Stimulated activated naive B cell treated with anti-CD40 and anti-IgM and Interleukin-4, amounts not matched to agents 10 μg/mL and 1 μg/mL and 100 μg/mL, for 72 hours (primary cell): Measurements from ENCODE around the gene NECTIN1.
A peak's percentile ranks its signal among the peaks of the same experiment; 100 is the strongest.

Source experiments
- ATAC-seq, 2 donors: fragments of 150-1000 bp; cut with Tn5 transposase; replicated peaks; 2 replicates each; pipeline ENCODE4 v1.10.0; 2021; ENCODE audit warnings: moderate library complexity in 1 of 2
- DNase-seq: peaks from one replicate; pipeline ENCODE4 v3.0.0; 2021
- H3K27ac Mint-ChIP-seq: one replicate; pipeline ENCODE4 v1.8.0; 2022; ENCODE audit warnings: mild to moderate bottlenecking, mixed read lengths
- H3K27me3 Mint-ChIP-seq, 2 donors: one replicate each; pipeline ENCODE4 v1.8.0; 2022; ENCODE audit warnings: mixed read lengths in 2 of 2
- H3K36me3 Mint-ChIP-seq, 2 donors: one replicate each; pipeline ENCODE4 v1.8.0; 2022; ENCODE audit warnings: mixed read lengths in 2 of 2, mild to moderate bottlenecking in 1 of 2
- H3K4me1 Mint-ChIP-seq, 2 donors: one replicate each; pipeline ENCODE4 v1.8.0; 2022; ENCODE audit warnings: mixed read lengths in 2 of 2, mild to moderate bottlenecking in 1 of 2
- H3K4me3 Mint-ChIP-seq, 2 donors: one replicate each; pipeline ENCODE4 v1.8.0; 2022; ENCODE audit warnings: mild to moderate bottlenecking in 2 of 2, mixed read lengths in 2 of 2, moderate library complexity in 1 of 2
- H3K9me3 Mint-ChIP-seq, 2 donors: one replicate each; pipeline ENCODE4 v1.8.0; 2022; ENCODE audit warnings: mixed read lengths in 2 of 2, mild to moderate bottlenecking in 1 of 2

Gene NECTIN1

DNA sequence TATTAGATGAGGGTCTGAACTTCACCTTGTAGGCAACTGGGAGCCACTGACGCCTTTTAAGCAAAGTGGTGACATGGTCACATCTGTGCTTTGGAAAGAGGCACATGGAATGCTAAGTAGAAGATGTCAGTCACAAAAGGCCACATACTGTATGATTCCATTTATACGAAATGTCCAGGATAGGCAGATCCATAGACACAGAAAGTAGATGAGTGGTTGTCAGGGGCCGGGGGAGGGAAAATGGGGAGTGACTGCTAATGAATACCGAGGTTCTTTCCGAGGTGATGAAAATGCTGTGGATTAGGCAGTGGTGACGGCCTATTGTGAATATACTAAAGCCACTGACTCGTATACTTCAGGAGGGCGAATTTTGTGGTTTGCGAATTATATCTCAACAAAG is 20.6 kb downstream of the NECTIN1 start:
- DNase-seq: no peak
- Mint-ChIP-seq H3K4me1 (peaks cover 5 to 12% of the 10 kb centered on the region in 2 donors), H3K9me3 (no peaks in the 10 kb centered on the region), H3K27ac (no peak overlapping the region), H3K27me3 (peaks cover 19 to 20% of the 10 kb centered on the region in 2 donors), H3K36me3 (peaks cover 0 to 4% of the 10 kb centered on the region in 2 donors), H3K4me3 (no peak overlapping the region)
- no peak for ATAC-seq

DNA sequence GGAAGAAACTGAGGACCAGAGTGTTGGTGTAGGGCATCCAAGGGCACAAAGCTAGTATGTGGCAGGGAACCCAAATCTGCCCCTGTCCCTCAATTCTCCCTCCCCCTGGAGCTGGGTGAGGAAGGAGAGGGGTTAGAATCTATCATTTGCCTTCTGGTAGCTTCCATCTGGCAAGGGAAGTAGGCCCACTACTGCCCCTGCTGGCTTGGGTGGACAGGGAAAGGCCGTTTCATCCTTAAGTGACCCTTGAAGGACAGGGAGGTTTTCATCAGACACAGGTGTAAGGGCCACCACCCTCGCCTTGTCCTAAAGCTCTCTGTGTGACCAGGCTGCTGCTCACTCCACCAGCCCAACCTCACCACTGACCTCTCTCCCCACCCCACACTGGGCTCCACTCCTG is 22.1 kb downstream of the NECTIN1 start:
- no peaks in the 10 kb centered on the region for H3K9me3 Mint-ChIP-seq
- no peak overlapping the region for H3K27ac Mint-ChIP-seq
- ATAC-seq (no peak), DNase-seq (no peak)
- peaks cover 19 to 20% of the 10 kb centered on the region in 2 donors for H3K27me3 Mint-ChIP-seq
- H3K4me3 Mint-ChIP-seq: no peak overlapping the region
- peaks cover 0 to 4% of the 10 kb centered on the region in 2 donors for H3K36me3 Mint-ChIP-seq
- peaks cover 5 to 12% of the 10 kb centered on the region in 2 donors for H3K4me1 Mint-ChIP-seq

DNA sequence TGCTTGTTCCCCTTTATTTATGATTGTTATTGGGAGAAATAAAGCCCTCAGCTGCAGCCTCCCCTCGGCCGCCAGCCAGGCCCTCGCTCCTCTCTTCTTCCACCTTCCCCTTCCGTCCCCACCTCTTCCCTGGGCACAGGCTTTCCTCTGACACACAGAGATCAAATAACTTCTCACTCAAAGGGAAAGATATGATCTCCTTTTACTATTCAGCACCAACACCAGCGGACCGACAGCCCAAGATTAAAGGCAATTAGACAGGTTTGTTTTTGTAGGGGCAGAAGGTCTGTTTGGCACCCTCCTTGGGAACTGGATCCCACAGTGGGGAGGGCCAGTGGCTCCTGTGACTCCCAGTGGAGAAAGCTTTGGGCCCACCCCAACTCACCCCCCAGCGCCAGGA is 23.0 kb downstream of the NECTIN1 start:
- no peak for DNase-seq
- peaks cover 5 to 12% of the 10 kb centered on the region in 2 donors for H3K4me1 Mint-ChIP-seq
- H3K36me3 Mint-ChIP-seq: peaks cover 0 to 4% of the 10 kb centered on the region in 2 donors
- H3K4me3 Mint-ChIP-seq: no peak overlapping the region
- H3K9me3 Mint-ChIP-seq: no peaks in the 10 kb centered on the region
- peaks cover 19 to 20% of the 10 kb centered on the region in 2 donors for H3K27me3 Mint-ChIP-seq
- no peak for ATAC-seq
- H3K27ac Mint-ChIP-seq: no peak overlapping the region

DNA sequence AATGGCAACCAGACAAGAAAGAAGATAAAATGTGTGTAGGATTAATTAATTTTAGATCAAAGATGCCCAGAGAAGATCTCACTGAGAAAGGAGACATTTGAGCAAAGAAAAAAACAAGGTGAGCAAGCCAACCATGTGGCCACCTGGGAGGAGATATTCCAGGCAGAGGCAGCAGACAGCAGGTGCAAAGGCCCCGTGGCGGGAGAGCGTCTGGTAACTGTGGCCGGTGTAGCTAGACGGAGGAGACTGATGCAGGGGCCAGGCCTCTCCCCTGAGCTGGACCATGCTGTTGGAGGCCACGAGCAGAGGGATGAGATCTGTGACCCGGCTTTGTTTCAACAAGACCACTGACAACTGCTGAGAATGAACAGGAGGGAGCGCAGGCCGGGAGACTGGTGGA is 23.6 kb downstream of the NECTIN1 start:
- ATAC-seq (no peak), DNase-seq (no peak)
- peaks cover 18 to 19% of the 10 kb centered on the region in 2 donors for H3K27me3 Mint-ChIP-seq
- H3K4me1 Mint-ChIP-seq: peaks cover 5 to 12% of the 10 kb centered on the region in 2 donors
- no peak overlapping the region for H3K27ac Mint-ChIP-seq
- no peaks in the 10 kb centered on the region for H3K9me3 Mint-ChIP-seq
- H3K4me3 Mint-ChIP-seq: no peak overlapping the region
- peaks cover 0 to 2% of the 10 kb centered on the region in 2 donors for H3K36me3 Mint-ChIP-seq

DNA sequence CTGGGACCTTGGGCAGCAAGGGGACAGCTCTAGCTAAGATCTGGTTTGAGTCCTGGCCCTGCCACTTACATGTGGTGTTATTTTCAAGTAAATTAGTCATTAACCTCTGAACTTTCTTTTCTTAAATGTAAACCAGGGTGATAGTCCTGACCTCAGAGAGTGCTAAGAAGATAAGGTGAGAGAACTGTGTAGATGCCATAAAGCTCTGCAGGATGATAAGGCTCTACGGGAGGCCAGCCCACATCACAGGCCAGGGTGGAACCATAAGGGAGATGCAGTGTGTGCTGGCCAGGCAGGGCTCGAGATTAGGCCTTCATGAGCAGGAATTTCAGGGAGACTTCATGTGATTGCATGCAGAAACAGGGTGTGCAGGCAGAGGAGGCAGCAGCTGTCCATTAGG is 24.2 kb downstream of the NECTIN1 start:
- no peaks in the 10 kb centered on the region for H3K36me3 Mint-ChIP-seq
- ATAC-seq: no peak
- H3K9me3 Mint-ChIP-seq: no peaks in the 10 kb centered on the region
- no peak overlapping the region for H3K27ac Mint-ChIP-seq
- peaks cover 3 to 7% of the 10 kb centered on the region in 2 donors for H3K4me1 Mint-ChIP-seq
- no peak overlapping the region for H3K4me3 Mint-ChIP-seq
- peaks cover 13 to 17% of the 10 kb centered on the region in 2 donors for H3K27me3 Mint-ChIP-seq
- DNase-seq: no peak

DNA sequence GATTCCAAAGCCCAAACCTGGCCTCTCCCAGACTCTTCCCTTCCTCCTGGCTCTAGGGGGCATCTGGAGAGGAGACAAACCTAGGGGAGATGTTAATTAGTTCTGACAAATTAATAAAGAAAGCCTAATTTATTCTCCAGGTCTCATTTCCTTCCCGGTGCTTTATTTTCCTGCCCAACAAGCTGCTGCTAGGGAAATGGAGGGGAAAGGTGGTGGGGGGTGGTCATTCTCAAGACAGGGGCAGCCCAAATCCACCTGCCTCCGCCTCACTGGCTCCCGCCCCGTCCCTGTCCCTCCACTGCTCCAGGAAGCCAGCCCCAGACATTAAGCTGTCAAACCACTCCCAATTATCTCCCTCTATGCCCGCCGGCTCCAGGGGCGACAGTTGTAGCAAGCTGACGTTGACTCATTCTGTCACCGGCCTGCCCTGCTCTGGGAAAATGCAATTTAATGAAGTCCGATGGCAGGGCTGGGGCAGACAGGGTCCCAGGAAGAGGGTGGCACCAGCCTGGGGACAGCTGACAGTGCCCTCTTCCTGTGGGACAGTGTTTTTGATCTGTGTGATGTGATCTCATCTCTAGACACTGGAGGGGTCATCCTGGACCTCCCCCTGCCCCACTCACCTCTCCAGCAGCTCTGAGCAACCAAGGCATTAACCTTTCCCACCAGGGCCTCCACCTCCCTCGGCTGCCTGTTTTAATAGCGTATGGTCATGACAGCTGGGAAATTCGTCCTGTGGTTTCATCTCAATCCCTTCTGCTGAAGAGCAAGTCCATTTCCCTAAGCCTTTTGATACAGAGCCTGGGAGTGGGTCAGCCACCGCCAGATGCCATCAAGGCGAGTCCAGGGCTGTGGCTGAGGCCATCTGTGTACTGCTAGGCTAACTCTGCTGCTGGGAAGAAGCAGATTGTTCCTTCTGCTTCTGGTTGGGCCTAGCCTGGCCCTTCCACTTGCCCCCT is 27.1 kb downstream of the NECTIN1 start:
- no peak for ATAC-seq
- no peaks in the 10 kb centered on the region for H3K9me3 Mint-ChIP-seq
- H3K4me1 Mint-ChIP-seq: no peaks in the 10 kb centered on the region
- no peak for DNase-seq
- H3K4me3 Mint-ChIP-seq: no peak overlapping the region
- no peak overlapping the region for H3K27ac Mint-ChIP-seq
- no peaks in the 10 kb centered on the region for H3K27me3 Mint-ChIP-seq
- no peaks in the 10 kb centered on the region for H3K36me3 Mint-ChIP-seq

DNA sequence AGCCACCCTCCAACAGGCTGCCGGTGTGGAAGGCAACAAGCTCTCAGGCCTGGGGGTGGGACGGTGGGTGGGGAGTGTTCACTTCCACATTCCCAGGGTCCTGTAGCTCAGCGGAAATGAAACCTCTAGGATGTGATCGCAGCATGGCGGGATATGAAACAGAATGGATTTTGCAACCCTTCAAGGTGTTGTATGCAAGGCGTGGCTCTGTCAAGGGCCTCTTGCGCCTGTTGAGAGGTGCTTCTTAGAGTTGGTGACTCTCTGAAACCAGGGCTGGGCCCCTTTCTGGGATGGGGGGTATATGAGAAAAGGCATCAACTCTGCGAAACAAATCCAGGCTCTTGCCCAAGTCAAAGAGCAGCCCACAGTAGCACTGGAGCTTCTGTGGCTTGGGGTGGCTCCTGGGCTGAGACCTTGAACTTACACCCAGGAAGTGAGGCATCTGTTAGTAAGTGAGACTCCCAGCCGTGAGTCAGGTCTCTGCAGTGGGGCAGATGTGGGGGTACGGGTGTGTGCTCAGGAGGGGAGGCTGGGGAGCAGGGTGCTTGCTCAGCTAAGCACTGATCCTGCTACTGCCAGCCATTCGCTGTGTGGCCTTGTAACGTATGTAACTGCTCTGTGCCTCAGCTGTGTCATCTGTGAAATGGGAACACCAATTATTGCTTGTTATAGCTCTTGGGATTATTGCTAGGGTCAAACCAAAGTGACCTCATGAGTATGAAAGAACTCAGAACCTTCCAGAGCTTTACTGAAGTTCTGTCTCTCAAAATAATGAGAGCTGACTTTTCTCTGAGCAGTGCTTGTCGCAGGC is 28.3 kb downstream of the NECTIN1 start:
- H3K4me3 Mint-ChIP-seq: no peak overlapping the region
- no peaks in the 10 kb centered on the region for H3K27me3 Mint-ChIP-seq
- no peaks in the 10 kb centered on the region for H3K4me1 Mint-ChIP-seq
- DNase-seq: no peak
- H3K9me3 Mint-ChIP-seq: no peaks in the 10 kb centered on the region
- no peaks in the 10 kb centered on the region for H3K36me3 Mint-ChIP-seq
- no peak for ATAC-seq
- H3K27ac Mint-ChIP-seq: no peak overlapping the region

DNA sequence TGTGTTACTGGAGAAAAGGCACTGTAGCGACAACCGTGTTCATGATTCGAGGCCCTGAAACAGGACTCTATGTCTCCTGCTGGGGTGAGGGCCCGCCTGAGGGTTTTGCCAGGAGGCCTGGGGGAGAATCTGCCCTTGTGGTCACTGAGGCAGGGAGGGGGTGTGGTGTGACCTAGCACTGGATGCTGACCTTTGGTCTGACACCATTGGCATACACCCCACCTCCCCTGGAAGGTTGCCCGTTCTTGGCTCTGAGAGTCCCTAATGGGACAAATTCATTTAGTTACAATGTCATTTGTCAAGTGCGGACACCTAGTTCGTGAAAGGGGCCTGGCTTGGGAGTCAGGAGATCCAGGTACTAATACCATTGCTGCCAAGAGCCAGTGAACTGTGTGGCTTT is 29.0 kb downstream of the NECTIN1 start:
- Mint-ChIP-seq H3K27me3 (no peaks in the 10 kb centered on the region), H3K27ac (no peak overlapping the region), H3K36me3 (no peaks in the 10 kb centered on the region), H3K4me1 (no peaks in the 10 kb centered on the region), H3K4me3 (no peak overlapping the region), H3K9me3 (no peaks in the 10 kb centered on the region)
- ATAC-seq (no peak), DNase-seq (no peak)

DNA sequence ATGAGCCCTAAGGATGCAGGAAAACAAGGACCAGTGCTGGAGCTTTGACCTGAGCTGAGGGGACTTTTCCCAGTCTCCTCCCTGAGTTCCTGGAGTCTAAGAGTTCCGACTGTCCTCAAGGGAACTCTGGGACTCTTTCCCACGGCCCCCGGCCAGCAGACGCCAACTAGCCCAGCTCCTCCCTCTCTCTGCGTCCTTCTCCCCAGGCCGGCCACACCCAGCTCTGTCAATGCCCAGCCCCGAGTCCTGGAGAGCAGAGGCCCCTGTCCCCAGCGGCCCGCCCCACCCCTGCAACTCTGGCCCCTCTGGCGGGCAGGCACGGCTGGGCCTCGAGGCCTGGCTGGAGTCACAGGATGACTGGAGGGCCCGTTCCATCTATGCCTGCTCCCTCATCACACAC is 29.8 kb downstream of the NECTIN1 start:
- DNase-seq: no peak
- Mint-ChIP-seq H3K4me3 (no peak overlapping the region), H3K9me3 (no peaks in the 10 kb centered on the region)

DNA sequence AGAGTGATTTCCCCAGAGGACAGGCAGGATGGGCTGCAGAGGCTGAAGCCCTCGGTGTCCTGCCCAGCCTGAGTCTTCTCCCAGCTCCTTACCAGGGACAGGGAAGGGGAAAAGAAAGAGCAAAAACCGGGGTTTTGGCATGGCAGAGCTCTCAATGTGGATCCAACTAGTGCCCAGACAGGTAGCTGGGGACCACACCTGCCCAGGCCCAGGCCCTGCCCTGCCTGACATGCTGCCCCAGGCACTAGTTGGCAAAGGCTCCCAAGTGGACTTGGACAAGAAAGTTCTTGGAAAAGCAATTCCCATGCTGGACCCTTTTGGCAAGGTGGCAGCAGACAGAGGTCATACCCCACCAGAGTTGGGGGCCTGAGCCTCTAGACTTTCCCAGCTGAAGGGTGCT is 31.1 kb downstream of the NECTIN1 start:
- Mint-ChIP-seq H3K4me3 (no peak overlapping the region), H3K4me1 (peaks cover 7 to 18% of the 10 kb centered on the region in 2 donors), H3K9me3 (no peaks in the 10 kb centered on the region), H3K27ac (no peak overlapping the region), H3K27me3 (no peaks in the 10 kb centered on the region), H3K36me3 (no peaks in the 10 kb centered on the region)
- DNase-seq: no peak
- ATAC-seq: no peak

More for the DNA sequence above, 29.8 kb downstream of the NECTIN1 start:
- Mint-ChIP-seq H3K27me3 (no peaks in the 10 kb centered on the region), H3K27ac (no peak overlapping the region), H3K36me3 (no peaks in the 10 kb centered on the region), H3K4me1 (peaks cover 3 to 8% of the 10 kb centered on the region in 2 donors)
- no peak for ATAC-seq

DNA sequence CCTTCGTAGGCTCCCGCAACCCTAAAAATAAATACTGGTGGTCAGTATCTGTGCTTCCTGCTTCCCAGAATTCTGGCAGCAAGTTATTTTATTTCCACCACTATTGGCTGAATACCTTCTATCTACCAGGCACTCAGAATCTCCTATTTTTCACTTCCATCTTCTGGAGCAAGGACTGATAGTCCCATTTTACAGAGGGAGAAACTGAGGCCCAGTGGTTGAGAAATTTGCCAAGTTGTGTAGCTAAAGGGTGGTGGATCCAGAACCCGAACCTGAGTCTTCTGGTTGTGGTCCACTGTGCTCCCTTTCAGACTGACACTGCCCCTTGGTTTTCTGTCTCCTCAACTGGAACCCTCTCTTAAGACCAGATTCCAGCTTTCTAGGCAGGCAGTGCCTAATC is 31.6 kb downstream of the NECTIN1 start:
- ATAC-seq (no peak), DNase-seq (no peak)
- no peaks in the 10 kb centered on the region for H3K27me3 Mint-ChIP-seq
- H3K4me1 Mint-ChIP-seq: peaks cover 7 to 20% of the 10 kb centered on the region in 2 donors
- H3K4me3 Mint-ChIP-seq: no peak overlapping the region
- no peak overlapping the region for H3K27ac Mint-ChIP-seq
- no peaks in the 10 kb centered on the region for H3K9me3 Mint-ChIP-seq
- no peaks in the 10 kb centered on the region for H3K36me3 Mint-ChIP-seq

DNA sequence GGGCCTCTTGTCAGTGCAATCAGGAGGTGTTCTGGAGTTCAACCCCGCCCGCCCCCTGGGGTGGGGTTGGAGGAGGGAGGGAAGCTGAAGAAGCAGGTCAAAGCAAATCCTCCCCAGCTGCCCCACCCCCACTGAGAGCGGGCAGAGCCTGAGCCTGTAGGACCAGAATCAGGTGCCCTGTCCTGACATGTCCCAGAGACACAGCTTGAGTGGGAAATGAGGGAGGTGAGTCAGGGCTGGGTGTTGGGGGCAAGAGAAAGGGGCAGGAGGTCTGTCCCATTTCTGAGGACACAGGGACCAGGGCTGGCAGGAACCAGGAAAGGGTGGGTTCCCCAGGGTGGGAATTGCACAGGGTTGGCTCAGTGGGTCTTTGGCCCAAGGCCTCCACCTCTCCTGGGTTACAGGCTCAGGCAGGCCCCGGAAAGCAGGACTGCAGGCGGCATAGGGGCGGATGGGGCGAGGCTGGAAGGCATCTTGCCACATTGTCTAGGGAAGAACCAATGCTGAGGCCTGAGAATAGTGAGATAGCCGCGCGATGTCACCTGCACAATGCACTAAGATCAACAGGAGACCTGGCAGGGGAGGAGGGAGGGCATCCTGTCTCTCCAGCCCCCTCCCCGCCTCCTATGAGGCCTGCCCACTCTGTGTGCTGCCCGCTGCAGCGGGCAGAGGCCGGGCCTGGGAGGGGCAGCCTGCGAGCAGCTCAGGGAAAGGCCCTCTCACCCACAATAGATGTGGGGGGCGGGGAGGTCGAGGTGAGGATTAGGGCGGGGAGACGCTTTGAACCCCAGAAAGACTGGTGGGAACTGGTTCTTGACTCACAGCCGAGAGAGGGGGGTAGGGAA is 32.4 kb downstream of the NECTIN1 start:
- Mint-ChIP-seq H3K4me1 (peaks cover 7 to 20% of the 10 kb centered on the region in 2 donors), H3K9me3 (no peaks in the 10 kb centered on the region), H3K36me3 (no peaks in the 10 kb centered on the region), H3K27ac (no peak overlapping the region), H3K27me3 (no peaks in the 10 kb centered on the region), H3K4me3 (no peak overlapping the region)
- ATAC-seq (no peak), DNase-seq (no peak)

DNA sequence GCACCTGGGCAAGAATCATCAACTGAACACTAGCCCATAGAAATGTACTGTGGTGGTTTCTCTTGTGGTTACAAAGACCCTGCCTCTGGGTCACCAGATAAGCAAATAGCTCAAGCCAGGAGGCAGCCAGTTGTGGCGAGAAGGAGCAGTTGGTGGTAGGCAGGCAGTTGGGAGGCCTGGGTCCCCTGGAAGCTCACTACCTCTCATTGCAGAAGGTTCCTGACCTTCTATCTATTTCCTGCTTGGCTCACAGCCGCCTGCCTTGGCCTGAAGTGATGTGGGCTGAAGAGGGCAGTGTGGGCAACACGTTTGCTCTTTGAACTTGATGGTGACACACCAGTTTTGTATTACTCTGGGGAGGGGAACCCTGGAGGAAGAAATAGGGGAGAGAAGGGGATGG is 34.7 kb downstream of the NECTIN1 start:
- peak overlapping the region; percentile 43 for H3K27ac Mint-ChIP-seq
- H3K9me3 Mint-ChIP-seq: no peaks in the 10 kb centered on the region
- peaks cover 10 to 20% of the 10 kb centered on the region in 2 donors for H3K4me1 Mint-ChIP-seq
- DNase-seq: no peak
- ATAC-seq: peak; percentile 48 to 60
- no peaks in the 10 kb centered on the region for H3K27me3 Mint-ChIP-seq
- no peaks in the 10 kb centered on the region for H3K36me3 Mint-ChIP-seq
- no peak overlapping the region for H3K4me3 Mint-ChIP-seq

DNA sequence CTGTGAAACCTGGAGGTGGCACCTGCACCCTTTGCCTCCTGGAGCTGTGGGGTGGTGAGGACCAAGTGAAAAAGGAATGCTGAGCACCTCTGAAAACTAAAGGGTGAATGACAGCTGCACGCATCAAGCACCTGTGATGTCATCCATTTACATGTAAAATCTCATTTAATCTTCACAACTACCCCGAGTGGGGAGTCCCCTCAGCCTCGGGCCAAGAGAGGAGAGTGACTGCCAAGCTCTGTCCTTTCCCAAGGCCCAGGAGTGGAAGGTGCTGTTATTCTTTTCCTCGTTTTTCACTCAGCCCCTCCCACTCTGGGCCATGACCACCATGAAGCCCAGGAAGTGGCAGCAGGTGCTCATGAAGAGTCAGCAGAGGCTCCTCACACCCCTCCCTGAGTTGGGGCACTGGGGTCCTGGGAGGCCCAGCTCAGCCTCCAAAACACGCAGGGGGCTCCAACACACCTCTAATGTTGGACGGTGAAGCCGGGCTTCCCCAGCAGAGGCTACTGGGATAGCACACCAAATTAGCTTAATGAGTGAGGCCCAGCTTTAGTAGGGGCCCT is 35.7 kb downstream of the NECTIN1 start:
- H3K9me3 Mint-ChIP-seq: no peaks in the 10 kb centered on the region
- no peak for DNase-seq
- peaks cover 0 to 3% of the 10 kb centered on the region in 2 donors for H3K27me3 Mint-ChIP-seq
- no peak overlapping the region for H3K27ac Mint-ChIP-seq
- no peaks in the 10 kb centered on the region for H3K36me3 Mint-ChIP-seq
- ATAC-seq: no peak
- no peak overlapping the region for H3K4me3 Mint-ChIP-seq
- H3K4me1 Mint-ChIP-seq: peaks cover 10 to 20% of the 10 kb centered on the region in 2 donors
